B cell (primary cell): Measurements from ENCODE around the gene GRIP1. TPM values are rescaled to one million over a fixed set of nuclear protein-coding genes. Genes with fewer than 3 reads are reported as not detected.
"Not testable (repeated sequence)": the region's sequence is repeated elsewhere in the genome, so short reads cannot be mapped to it uniquely, and the experiment has no call there.

ENCODE experiments used
- ATAC-seq: fragments of 200-7000 bp; cut with Tn5 transposase; one replicate; pipeline ENCODE4 v1.10.0; 2021; ENCODE audit warnings: low read depth, mild to moderate bottlenecking, moderate number of reproducible peaks, moderate library complexity
- CTCF ChIA-PET: fragments of 350-600 bp; sonication (Branson Sonifier 250); formaldehyde crosslinking; loops from one replicate; lab custom pipeline; 2021; ENCODE audit warnings: antibody characterized with exemption, inconsistent platforms; lab: Charles Lee
- POLR2A ChIA-PET: fragments of 350-600 bp; sonication (Branson Sonifier 250); formaldehyde crosslinking; loops from one replicate; lab custom pipeline; 2021; ENCODE audit warnings: antibody characterized with exemption; lab: Charles Lee
- DNase-seq: peaks from one replicate; pipeline ENCODE4 v3.0.0; 2013
- H2AFZ ChIP-seq: 2 replicates; pipeline ENCODE4 v1.6.1; 2012; ENCODE audit warnings: mild to moderate bottlenecking, low read depth, low read length; ENCODE audit not compliant: insufficient read depth, poor library complexity, severe bottlenecking
- H3K27ac ChIP-seq, 2 donors: 1 replicate in 1 of 2; 2 replicates in 1 of 2; pipeline ENCODE4 v1.5.1; 2012 to 2013; ENCODE audit warnings: low read length in 2 of 2, mild to moderate bottlenecking in 2 of 2, moderate library complexity in 1 of 2
- H3K27me3 ChIP-seq, 4 experiments: fragments of 200-600 bp in 1 of 4; sonication (generic) in 1 of 4; replicated peaks in 1 of 4; 1 replicate in 2 of 4; 2 replicates in 2 of 4; pipeline versions ENCODE4 v1.6.1 to v1.7.0; 2013 to 2016; ENCODE audit warnings: low read length in 3 of 4, mild to moderate bottlenecking in 2 of 4, mixed read lengths in 1 of 4, moderate library complexity in 1 of 4; ENCODE audit not compliant: insufficient read depth in 4 of 4, control insufficient read depth in 3 of 4; ENCODE audit errors: control extremely low read depth in 1 of 4
- H3K36me3 ChIP-seq, 2 experiments: replicated peaks in 1 of 2; 1 replicate in 1 of 2; 2 replicates in 1 of 2; pipeline versions ENCODE4 v1.6.1 to v1.7.1; 2013; ENCODE audit warnings: low read length in 1 of 2; ENCODE audit not compliant: insufficient read depth in 2 of 2, control insufficient read depth in 1 of 2; ENCODE audit errors: control extremely low read depth in 1 of 2, extremely low read depth in 1 of 2
- H3K4me1 ChIP-seq, 2 donors: fragments of 200-600 bp in 1 of 2; sonication (generic) in 1 of 2; 1 replicate in 1 of 2; 2 replicates in 1 of 2; pipeline versions ENCODE4 v1.5.1 to v1.6.1; 2013 to 2017; ENCODE audit warnings: low read length in 2 of 2; ENCODE audit not compliant: control insufficient read depth in 2 of 2, insufficient read depth in 2 of 2
- H3K4me2 ChIP-seq: replicated peaks from 2 replicates; pipeline ENCODE3; 2012; ENCODE audit warnings: mild to moderate bottlenecking, low read depth, low read length; ENCODE audit not compliant: poor library complexity, severe bottlenecking
- H3K4me3 ChIP-seq, 5 experiments: fragments of 200-600 bp in 1 of 5; sonication (generic) in 1 of 5; 1 replicate in 3 of 5; 2 replicates in 2 of 5; pipeline versions ENCODE4 v1.5.1 to v1.7.0; 2011 to 2016; ENCODE audit warnings: low read length in 4 of 5, mild to moderate bottlenecking in 4 of 5, low read depth in 2 of 5, control low read depth in 1 of 5, moderate library complexity in 1 of 5; ENCODE audit not compliant: insufficient read depth in 1 of 5; ENCODE audit errors: control extremely low read depth in 1 of 5, extremely low read depth in 1 of 5
- H3K79me2 ChIP-seq: fragments of 200-600 bp; sonication (generic); one replicate; pipeline ENCODE4 v1.6.0; 2016; ENCODE audit warnings: low read length; ENCODE audit not compliant: control insufficient read depth, insufficient read depth
- H3K9ac ChIP-seq: fragments of 200-600 bp; sonication (generic); 2 replicates; pipeline ENCODE4 v1.6.1; 2017; ENCODE audit warnings: mild to moderate bottlenecking, low read length, moderate library complexity
- H3K9me3 ChIP-seq, 3 donors: one replicate each; pipeline versions ENCODE4 v1.6.1 to v1.7.1; 2013; ENCODE audit warnings: low read length in 2 of 3; ENCODE audit not compliant: control insufficient read depth in 2 of 3, insufficient read depth in 1 of 3; ENCODE audit errors: control extremely low read depth in 1 of 3
- H4K20me1 ChIP-seq: 2 replicates; pipeline ENCODE4 v1.6.0; 2012; ENCODE audit warnings: mild to moderate bottlenecking, low read length; ENCODE audit not compliant: insufficient read depth, control insufficient read depth, poor library complexity, severe bottlenecking
- H3K27ac Mint-ChIP-seq: one replicate; pipeline ENCODE4 v1.8.0; 2021; ENCODE audit warnings: mixed read lengths
- H3K27me3 Mint-ChIP-seq: one replicate; pipeline ENCODE4 v1.8.0; 2021; ENCODE audit warnings: mixed read lengths
- H3K4me1 Mint-ChIP-seq: one replicate; pipeline ENCODE4 v1.8.0; 2021; ENCODE audit warnings: mixed read lengths
- H3K4me3 Mint-ChIP-seq: one replicate; pipeline ENCODE4 v1.8.0; 2021; ENCODE audit warnings: mixed read lengths
- H3K9me3 Mint-ChIP-seq: one replicate; pipeline ENCODE4 v1.8.0; 2022; ENCODE audit warnings: mixed read lengths; ENCODE audit not compliant: insufficient read depth
- CTCF ChIP-seq: fragments of 200-600 bp; IDR thresholded peaks from one replicate; pipeline ENCODE4 v1.8.0; 2022; ENCODE audit warnings: antibody characterized with exemption, mild to moderate bottlenecking
- EZH2 ChIP-seq: IDR thresholded peaks from 2 replicates; pipeline ENCODE4 v1.6.1; 2012; ENCODE audit warnings: borderline replicate concordance, low read depth, mild to moderate bottlenecking, moderate library complexity, low read length; ENCODE audit not compliant: insufficient read depth, poor library complexity, severe bottlenecking
- WGBS: methylation state at CpG from one replicate; pipeline ENCODE4 v1.1.5; 2013; ENCODE audit warnings: missing lambda C conversion rate; ENCODE audit not compliant: insufficient coverage; 5-methylcytosine and 5-hydroxymethylcytosine counted together
- intact Hi-C: fragments of 100-400 bp; cut with micrococcal nuclease; formaldehyde crosslinking; loops from one replicate; pipeline ENCODE4 v1.10.0; 2022
- polyA plus RNA-seq: library from polyadenylated mRNA; depleted of rRNA; stranded (reverse); fragments of >200 nt; gene quantifications from 2 replicates; pipeline ENCODE4 v1.2.3, GENCODE V29; 2012
- total RNA-seq, 2 donors: library from RNA; stranded (reverse); fragments of 120-200 nt in 1 of 2; gene quantifications; 1 replicate in 1 of 2; 2 replicates in 1 of 2; pipeline versions ENCODE4 v1.2.3 to v1.2.4, GENCODE V29; 2013 to 2022

The GRIP1 gene
- total and polyA plus RNA-seq, 2 donors (not counting 1 experiment from before 2014, with no cell fraction given), result 0.22 TPM; not detected in 1

GRCh38 chr12:66303316-66303804, 375.5 kb downstream of the GRIP1 start:
- intact Hi-C loops, result loop anchor here (2.0 to 10.0 kb wide), 2 partner anchors 173 to 1899 kb away; partner anchors contain the start of genes LLPH and XPOT
- H3K4me1 Mint-ChIP-seq, result peaks cover 36% of the 10 kb centered on the region
- H3K27ac ChIP-seq, H3K9me3 ChIP-seq, H3K27me3 ChIP-seq, H3K27me3 Mint-ChIP-seq, H3K9me3 Mint-ChIP-seq, ATAC-seq, H3K36me3 ChIP-seq, H4K20me1 ChIP-seq, DNase-seq: not testable (repeated sequence)
- 79% methylated on average over 7 of the region's 14 CpGs for WGBS
- H2AFZ ChIP-seq, result peak overlapping the region; percentile 18
- H3K4me2 ChIP-seq, result peak overlapping the region; percentile 89
- peaks cover 11% of the 10 kb centered on the region for H3K79me2 ChIP-seq
- H3K4me1 ChIP-seq, result peaks cover 10 to 15% of the 10 kb centered on the region in 2 donors
- H3K4me3 ChIP-seq, result peak overlapping the region in 3 of 5 experiments; percentile 69 to 99 (median 92)
- H3K27ac Mint-ChIP-seq, result peak overlapping the region; percentile 34
- ChIA-PET CTCF (interaction anchor here (0.9 to 2.5 kb wide), 2 partner anchors 34 to 390 kb away, joined by 3 to 11 read pairs; no protein-coding TSS in a partner anchor), POLR2A (interaction anchor here (0.5 to 1.7 kb wide), 4 partner anchors 134 to 392 kb away, joined by 3 to 12 read pairs (median 9); partner anchors contain the start of genes LLPH and TMBIM4)
- peak overlapping the region; percentile 92 for H3K9ac ChIP-seq
- peak overlapping the region; percentile 99 for H3K4me3 Mint-ChIP-seq

GRCh38 chr12:66302827-66303169, 376.1 kb downstream of the GRIP1 start:
- H3K27me3 Mint-ChIP-seq, result no peaks in the 10 kb centered on the region
- peaks cover 0 to 3% of the 10 kb centered on the region in 2 experiments for H3K36me3 ChIP-seq
- H3K9ac ChIP-seq, result peak overlapping the region; percentile 92
- intact Hi-C loops, result loop anchor here (1.0 to 10.0 kb wide), 4 partner anchors 67 to 1898 kb away; partner anchors contain the start of genes LLPH, TMBIM4 and XPOT
- peak overlapping the region; percentile 94 for H3K27ac Mint-ChIP-seq
- no peak for TF ChIP-seq EZH2
- no peak for TF ChIP-seq CTCF
- peak overlapping the region; percentile 99 for H3K4me3 Mint-ChIP-seq
- H4K20me1 ChIP-seq, result no peaks in the 10 kb centered on the region
- peaks cover 36% of the 10 kb centered on the region for H3K4me1 Mint-ChIP-seq
- H3K4me3 ChIP-seq, result peak overlapping the region; percentile 69 to 99 (median 92)
- no peaks in the 10 kb centered on the region for H3K27me3 ChIP-seq
- no peak for ATAC-seq
- CTCF ChIA-PET, result interaction anchor here (0.7 to 2.5 kb wide), 6 partner anchors 33 to 1345 kb away, joined by 3 to 11 read pairs (median 4); partner anchors contain the start of genes CAND1 and TMBIM4
- WGBS, result no CpG with 5 or more reads among the region's 6 CpGs
- H2AFZ ChIP-seq, result peak overlapping the region; percentile 96
- peak overlapping the region; percentile 89 for H3K4me2 ChIP-seq
- peak overlapping the region; percentile 68 for H3K27ac ChIP-seq
- DNase-seq, result no peak
- peaks cover 10 to 15% of the 10 kb centered on the region in 2 donors for H3K4me1 ChIP-seq
- no peaks in the 10 kb centered on the region for H3K9me3 ChIP-seq
- H3K9me3 Mint-ChIP-seq, result no peaks in the 10 kb centered on the region
- peaks cover 11% of the 10 kb centered on the region for H3K79me2 ChIP-seq
- POLR2A ChIA-PET, result interaction anchor here (0.5 to 1.7 kb wide), 8 partner anchors 8 to 966 kb away, joined by 3 to 12 read pairs (median 6); partner anchors contain the start of genes CAND1, LLPH and TMBIM4
